Endothelial cell of umbilical vein (primary cell): Measurements from ENCODE around the gene RERGL. TPM values are rescaled to one million over a fixed set of nuclear protein-coding genes. Genes with fewer than 3 reads are reported as not detected.

Source experiments
- BruUV-seq: library from RNA; stranded (reverse); fragments of 400-500 nt; replicated peaks from 2 replicates; lab custom pipeline; 2021; lab: Mats Ljungman, UMichigan
- CTCF ChIA-PET: fragments of 300-600, 350-600 bp; sonication (Branson Sonifier 250); formaldehyde crosslinking; loops from one replicate; lab custom pipeline; 2021; ENCODE audit warnings: antibody characterized with exemption, inconsistent platforms; lab: Charles Lee
- POLR2A ChIA-PET: fragments of 300-600, 350-600 bp; sonication (Branson Sonifier 250); formaldehyde crosslinking; loops from one replicate; lab custom pipeline; 2021; ENCODE audit warnings: antibody characterized with exemption, inconsistent platforms; lab: Charles Lee
- DNase-seq: peaks from one replicate; pipeline ENCODE4 v3.0.0-alpha.2; 2011; ENCODE audit warnings: low read depth, low spot score
- FAIRE-seq: peaks from 2 replicates; lab custom pipeline; 2011; peaks lifted over from hg19 to GRCh38; lab: Jason Lieb, UNC
- H2AFZ ChIP-seq: 2 replicates; pipeline ENCODE4 v1.6.0; 2012; ENCODE audit warnings: low read depth, low read length, control low read depth, inconsistent platforms
- H3K27ac ChIP-seq: 2 replicates; pipeline ENCODE4 v1.5.1; 2011; ENCODE audit warnings: low read depth, mild to moderate bottlenecking, control low read depth, low read length, moderate library complexity; ENCODE audit not compliant: insufficient read depth
- H3K27me3 ChIP-seq, 2 experiments: 2 replicates each; pipeline versions ENCODE4 v1.6.0 to v1.6.1; 2011; ENCODE audit warnings: low read length in 2 of 2, mixed read lengths in 1 of 2; ENCODE audit not compliant: control insufficient read depth in 2 of 2, insufficient read depth in 2 of 2
- H3K36me3 ChIP-seq, 2 experiments: 2 replicates in 1 of 2; 3 replicates in 1 of 2; pipeline ENCODE4 v1.5.1; 2011; ENCODE audit warnings: low read length in 2 of 2, mild to moderate bottlenecking in 1 of 2, moderate library complexity in 1 of 2; ENCODE audit not compliant: control insufficient read depth in 2 of 2, insufficient read depth in 2 of 2; ENCODE audit errors: extremely low read depth in 1 of 2
- H3K4me1 ChIP-seq: 3 replicates; pipeline ENCODE4 v1.5.1; 2011; ENCODE audit warnings: mild to moderate bottlenecking, low read length; ENCODE audit not compliant: control insufficient read depth, insufficient read depth; ENCODE audit errors: extremely low read depth
- H3K4me2 ChIP-seq: 2 replicates; pipeline ENCODE4 v1.6.1; 2011; ENCODE audit warnings: low read length, control low read depth, mixed read lengths; ENCODE audit not compliant: insufficient read depth
- H3K4me3 ChIP-seq, 3 experiments: fragments of 200-600 bp in 1 of 3; sonication (generic), shearing (Covaris generic) in 1 of 3; replicated peaks in 1 of 3; 2 replicates each; pipeline ENCODE4 v1.5.1; 2011 to 2016; ENCODE audit warnings: control low read depth in 3 of 3, low read length in 3 of 3, mild to moderate bottlenecking in 2 of 3, inconsistent platforms in 1 of 3, low read depth in 1 of 3, moderate library complexity in 1 of 3; ENCODE audit not compliant: insufficient read depth in 1 of 3
- H3K79me2 ChIP-seq: 2 replicates; pipeline ENCODE4 v1.6.0; 2012; ENCODE audit warnings: low read length, inconsistent platforms; ENCODE audit not compliant: control insufficient read depth, insufficient read depth
- H3K9ac ChIP-seq: replicated peaks from 2 replicates; pipeline ENCODE3; 2011; ENCODE audit warnings: low read length, control low read depth; ENCODE audit not compliant: insufficient read depth; ENCODE audit errors: extremely low read depth
- H3K9me1 ChIP-seq: replicated peaks from 3 replicates; pipeline ENCODE4 v1.6.0; 2011; ENCODE audit warnings: mild to moderate bottlenecking, low read length; ENCODE audit not compliant: control insufficient read depth, insufficient read depth; ENCODE audit errors: extremely low read depth
- H3K9me3 ChIP-seq: replicated peaks from 2 replicates; pipeline ENCODE4 v1.5.1; 2012; ENCODE audit warnings: low read length, inconsistent platforms; ENCODE audit not compliant: control insufficient read depth, insufficient read depth
- H4K20me1 ChIP-seq: replicated peaks from 2 replicates; pipeline ENCODE3; 2011; ENCODE audit warnings: mild to moderate bottlenecking, low read length; ENCODE audit not compliant: control insufficient read depth, insufficient read depth; ENCODE audit errors: extremely low read depth
- CTCF ChIP-seq, 2 donors: IDR thresholded peaks; 1 replicate in 1 of 2; 2 replicates in 1 of 2; pipeline ENCODE4 v1.5.1; 2011; ENCODE audit warnings: low read length in 2 of 2, mild to moderate bottlenecking in 2 of 2, moderate library complexity in 2 of 2, control low read depth in 1 of 2, inconsistent platforms in 1 of 2, low read depth in 1 of 2; ENCODE audit not compliant: insufficient read depth in 1 of 2; ENCODE audit errors: extremely low read depth in 1 of 2
- EZH2 ChIP-seq: IDR thresholded peaks from 2 replicates; pipeline ENCODE4 v1.6.1; 2012; ENCODE audit warnings: borderline replicate concordance, low read depth, mild to moderate bottlenecking, moderate library complexity, low read length, inconsistent platforms; ENCODE audit not compliant: severe bottlenecking
- FOS ChIP-seq: IDR thresholded peaks from 2 replicates; pipeline ENCODE4 v1.6.1; 2011; ENCODE audit warnings: mild to moderate bottlenecking, low read length, moderate library complexity, borderline replicate concordance; ENCODE audit not compliant: insufficient read depth
- GATA2 ChIP-seq: IDR thresholded peaks from 2 replicates; pipeline ENCODE4 v1.7.0; 2011; ENCODE audit warnings: low read depth, mild to moderate bottlenecking, moderate library complexity, mixed read lengths, low read length; ENCODE audit not compliant: insufficient read length, insufficient read depth
- JUN ChIP-seq: IDR thresholded peaks from 2 replicates; pipeline ENCODE4 v1.6.1; 2011; ENCODE audit warnings: borderline replicate concordance, low read depth; ENCODE audit not compliant: insufficient read length, insufficient read depth
- MAX ChIP-seq: IDR thresholded peaks from 2 replicates; pipeline ENCODE4 v1.6.1; 2011; ENCODE audit not compliant: insufficient read depth, insufficient read length
- MYC ChIP-seq: IDR thresholded peaks from one replicate; pipeline ENCODE4 v1.6.1; 2011; ENCODE audit warnings: mild to moderate bottlenecking, low read depth, low read length
- POLR2A ChIP-seq: IDR thresholded peaks from 2 replicates; pipeline ENCODE4 v1.6.1; 2012; ENCODE audit warnings: low read depth, mild to moderate bottlenecking, control low read depth, low read length
- POLR2AphosphoS5 ChIP-seq: IDR thresholded peaks from 2 replicates; pipeline ENCODE4 v1.6.1; 2012; ENCODE audit warnings: low read depth, mild to moderate bottlenecking, control low read depth, low read length, moderate library complexity; ENCODE audit not compliant: insufficient read depth
- dilution Hi-C: fragments of 300-500 bp; cut with MboI; formaldehyde crosslinking; loops from one replicate; pipeline ENCODE4 v1.15.0; 2019; ENCODE audit warnings: low sequenced_read_pairs; ENCODE audit not compliant: extremely low pct_ligation_motif_present
- intact Hi-C: fragments of 100-400 bp; cut with micrococcal nuclease; formaldehyde crosslinking; loops from one replicate; pipeline ENCODE4 v1.10.0; 2022
- polyA plus RNA-seq, 4 experiments: library from polyadenylated mRNA; depleted of rRNA in 3 of 4; stranded (reverse) in 3 of 4; unstranded in 1 of 4; fragments of >200 nt; gene quantifications; 2 replicates each; pipeline versions ENCODE4 v1.2.1 to v1.2.3, GENCODE V29; 2011 to 2012; ENCODE audit warnings: missing spikeins in 1 of 4
- total RNA-seq: library from RNA; stranded (reverse); gene quantifications from 2 replicates; pipeline ENCODE4 v1.2.3, GENCODE V29; 2021

Gene RERGL
- total and polyA plus RNA-seq, 2 donors (not counting 3 experiments of a cell fraction or from before 2014, with no cell fraction given), result not detected

GRCh38 chr12:18120899-18121298, 30.9 kb upstream of the RERGL start:
- Histone ChIP-seq H3K27ac (no peak overlapping the region), H3K9me1 (no peaks in the 10 kb centered on the region), H3K79me2 (no peaks in the 10 kb centered on the region), H3K27me3 (no peaks in the 10 kb centered on the region), H3K4me3 (no peak overlapping the region), H3K4me1 (no peaks in the 10 kb centered on the region), H3K9me3 (peaks cover 4% of the 10 kb centered on the region), H4K20me1 (no peaks in the 10 kb centered on the region), H3K36me3 (no peaks in the 10 kb centered on the region), H3K4me2 (no peak overlapping the region), H3K9ac (no peak overlapping the region), H2AFZ (no peak overlapping the region)
- no peak for TF ChIP-seq MYC
- no peak for TF ChIP-seq POLR2A
- no peak for TF ChIP-seq GATA2
- TF ChIP-seq CTCF (IDR thresholded peaks at IDR 0.05; ENCODE audit: extremely low read depth in 1 of 2, insufficient read depth in 1 of 2, low read depth in 1 of 2, low read length in 2 of 2), result no peak
- no peak for TF ChIP-seq POLR2AphosphoS5
- no peak for TF ChIP-seq MAX
- TF ChIP-seq JUN, result no peak
- no peak for TF ChIP-seq FOS
- no peak for TF ChIP-seq EZH2
- ChIA-PET POLR2A (no interaction called here), CTCF (no interaction called here)
- dilution Hi-C loops, result no loop called here
- no TSS peak for BruUV-seq
- no peak for FAIRE-seq
- DNase-seq, result no peak
- intact Hi-C loops, result no loop called here
